AG20443 (cell line): ENCODE measurements around the gene CACNG1.
"Not testable (repeated sequence)": the region's sequence is repeated elsewhere in the genome, so short reads cannot be mapped to it uniquely, and the experiment has no call there.

Source experiments
- DNase-seq: peaks from one replicate; pipeline ENCODE4 v3.0.0; 2012; ENCODE audit warnings: low spot score, mixed read lengths

Gene CACNG1

DNA sequence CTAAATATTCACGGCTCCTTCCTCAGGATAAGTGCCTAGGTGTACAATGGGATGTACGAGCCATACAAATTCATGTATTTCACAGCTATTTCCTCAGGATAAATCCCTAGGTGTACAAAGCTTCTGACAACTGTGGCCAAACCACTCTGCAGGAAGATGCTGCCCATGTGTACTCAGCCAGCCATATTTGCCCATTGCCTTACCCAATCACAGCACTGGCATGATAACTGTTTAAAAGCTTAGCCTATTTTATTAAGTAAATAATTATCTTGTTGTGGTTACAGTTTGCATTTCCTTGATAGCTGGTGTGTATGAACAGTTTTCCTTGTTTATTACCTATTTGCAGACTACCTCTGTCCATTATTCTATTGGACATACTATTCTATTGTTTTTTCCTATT, 35.1 kb downstream of the CACNG1 start:
- no peak for DNase-seq

DNA sequence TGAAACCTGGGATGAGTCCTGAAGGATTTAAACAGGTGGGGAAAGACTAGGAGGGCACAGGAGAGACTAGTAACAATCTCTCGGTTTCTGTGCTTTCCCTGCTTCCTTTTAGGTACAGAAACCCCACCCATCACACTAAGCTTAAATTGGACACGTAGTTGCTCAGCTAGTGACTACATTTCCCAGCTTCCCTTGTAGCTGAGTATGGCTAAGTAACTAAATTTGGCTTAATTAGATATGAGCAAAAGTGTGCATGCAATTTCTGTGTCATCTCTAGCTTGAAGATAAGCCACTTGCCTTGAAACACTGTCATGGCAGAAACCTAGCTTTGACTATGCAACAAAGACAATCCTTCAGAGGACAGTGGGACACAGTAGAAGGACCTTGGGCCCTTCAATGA, 36.5 kb downstream of the CACNG1 start:
- no peak for DNase-seq

DNA sequence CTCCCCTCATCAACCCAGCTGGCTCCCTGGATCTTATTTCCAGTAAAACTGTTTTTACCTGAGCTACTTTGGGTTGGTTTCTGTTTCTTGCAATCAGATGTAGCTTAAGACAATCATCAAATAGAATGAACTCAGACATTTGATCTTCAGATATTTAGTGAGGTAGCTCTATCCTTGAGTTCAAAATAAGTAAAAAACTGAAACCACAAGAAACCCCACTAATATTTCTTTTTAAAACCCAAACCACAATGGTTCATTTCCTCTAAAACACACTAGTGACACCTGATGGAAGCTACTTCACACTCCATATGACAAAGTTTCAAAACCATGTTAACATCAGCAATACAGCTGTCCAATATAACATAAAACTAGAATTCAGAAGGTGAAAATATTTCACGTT, 37.8 kb downstream of the CACNG1 start:
- no peak for DNase-seq

DNA sequence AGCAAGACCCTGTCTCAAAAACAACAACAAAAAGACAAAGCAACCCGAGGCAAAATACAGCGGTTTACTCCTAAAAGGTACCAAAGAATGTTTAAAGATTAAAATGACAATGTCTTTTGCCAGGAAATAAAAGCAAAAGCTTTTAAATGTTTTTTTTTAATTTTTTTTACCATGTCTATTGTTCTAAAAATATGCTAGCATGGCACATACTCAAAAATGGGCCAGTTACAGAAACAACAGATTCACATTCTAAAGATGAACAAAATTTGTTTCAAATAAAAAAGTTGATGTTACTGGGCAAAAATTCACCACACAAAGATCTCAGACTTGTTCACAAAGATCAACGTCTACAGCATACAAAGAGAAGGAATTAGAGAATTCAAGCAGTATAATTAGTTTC, 41.1 kb downstream of the CACNG1 start:
- no peak for DNase-seq

DNA sequence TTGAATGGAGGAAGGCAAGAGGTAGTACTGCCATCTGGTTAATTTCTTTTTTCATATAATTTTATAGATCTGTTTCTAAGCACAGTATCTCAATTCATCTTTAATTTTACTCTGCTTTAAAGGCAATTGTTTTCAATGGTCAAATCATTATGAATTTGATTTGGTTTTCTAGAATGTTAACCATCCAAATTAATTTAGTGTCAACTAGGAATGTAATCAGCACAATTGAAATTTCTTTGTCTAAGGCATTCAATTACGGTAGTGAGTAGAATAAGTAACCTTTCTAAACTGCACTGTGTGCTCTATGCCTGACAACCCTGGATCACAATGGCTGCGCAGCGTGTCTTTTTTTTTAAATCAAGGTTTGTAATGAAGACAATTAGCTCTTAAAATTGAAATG, 44.3 kb downstream of the CACNG1 start:
- DNase-seq = no peak

DNA sequence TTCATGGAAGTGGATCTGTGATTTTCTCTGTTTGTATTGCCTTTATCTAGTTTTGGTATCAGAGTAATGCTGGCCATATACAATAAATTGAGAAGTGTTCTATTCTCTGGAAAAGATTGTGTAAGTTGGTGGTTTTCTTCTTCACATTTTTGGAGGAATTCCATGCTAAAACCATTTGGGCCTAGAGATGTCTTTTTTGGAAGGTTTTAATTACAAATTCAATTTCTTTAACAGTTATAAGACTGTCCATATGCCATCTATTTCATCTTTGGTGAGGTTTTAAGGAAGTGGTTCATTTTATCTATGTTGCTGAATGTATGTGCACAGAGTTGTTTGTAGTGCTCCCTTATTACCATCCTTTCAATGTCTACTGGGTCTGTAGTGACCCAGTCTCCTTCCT, 46.0 kb downstream of the CACNG1 start:
- DNase-seq = no peak

DNA sequence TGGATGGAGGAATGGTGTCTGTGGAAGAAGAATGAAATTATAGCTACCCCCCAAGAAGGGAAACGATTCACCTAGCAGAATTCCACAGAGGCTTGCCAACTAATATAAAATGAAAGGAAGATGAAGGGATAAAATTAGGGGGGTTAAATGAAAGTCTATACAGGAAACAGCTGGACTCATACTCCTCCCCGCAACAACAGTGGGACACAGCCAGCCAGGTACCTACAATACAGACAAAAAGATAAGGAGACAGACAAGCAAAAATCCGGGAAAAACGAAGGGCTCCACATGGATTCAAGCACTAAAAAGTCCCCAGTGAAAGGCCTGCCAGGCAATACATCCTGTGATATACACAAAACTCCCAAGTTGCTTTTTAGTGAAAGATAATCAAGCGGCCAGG, 47.9 kb downstream of the CACNG1 start:
- DNase-seq = no peak

DNA sequence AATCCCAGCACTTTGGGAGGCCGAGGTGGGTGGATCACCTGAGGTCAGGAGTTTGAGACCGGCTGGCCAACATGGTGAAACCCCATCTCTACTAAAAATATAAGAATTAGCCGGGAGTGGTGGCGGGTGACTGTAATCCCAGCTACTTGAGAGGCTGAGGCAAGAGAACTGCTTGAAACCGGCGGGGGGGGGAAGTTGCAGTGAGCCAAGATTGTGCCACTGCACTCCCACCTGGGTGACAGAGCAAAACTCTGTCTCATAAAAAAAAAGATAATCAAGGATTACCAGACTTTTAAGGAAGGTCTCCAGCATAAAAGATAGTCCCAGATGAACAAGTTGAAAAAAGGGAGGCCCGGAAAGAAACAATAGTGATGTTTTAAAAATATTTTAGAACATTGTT, 48.4 kb downstream of the CACNG1 start:
- not testable (repeated sequence) for DNase-seq

DNA sequence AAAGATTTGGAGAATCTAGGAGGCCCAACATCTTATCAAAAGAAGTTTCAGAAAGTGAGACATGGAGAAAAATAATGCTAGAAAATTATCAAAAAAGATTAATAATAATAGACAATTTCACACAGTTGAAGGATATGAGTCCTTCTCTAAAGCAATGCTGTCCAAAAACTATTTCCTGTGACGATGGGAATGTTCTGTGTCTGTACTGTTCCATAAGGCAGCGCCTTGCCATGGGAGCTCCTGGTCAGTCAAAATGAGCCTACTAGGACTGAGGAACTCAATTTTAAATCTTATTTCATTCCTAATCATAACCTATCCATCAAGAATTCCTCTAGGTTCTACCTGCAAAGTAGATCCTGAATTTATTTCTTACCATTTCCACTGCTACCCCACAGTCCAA, 49.0 kb downstream of the CACNG1 start:
- no peak for DNase-seq

DNA sequence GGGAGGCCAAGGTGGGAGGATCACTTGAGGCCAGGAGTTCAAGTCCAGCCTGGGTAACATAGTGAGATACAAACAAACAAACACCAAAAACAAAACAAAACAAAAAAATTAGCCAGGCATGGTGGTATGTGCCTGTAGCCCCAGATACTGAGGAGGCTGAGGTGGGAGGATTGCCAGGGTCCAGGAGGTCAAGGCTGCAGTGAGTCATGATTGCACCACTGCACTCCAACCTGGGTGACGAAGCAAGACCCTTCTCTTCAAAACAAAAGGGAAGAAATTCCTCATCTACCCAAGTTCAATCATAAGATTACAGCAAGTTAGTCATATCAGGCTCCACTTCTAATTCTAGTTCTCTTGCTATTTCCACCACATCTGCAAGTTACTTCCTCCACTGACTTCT, 50.9 kb downstream of the CACNG1 start:
- not testable (repeated sequence) for DNase-seq

DNA sequence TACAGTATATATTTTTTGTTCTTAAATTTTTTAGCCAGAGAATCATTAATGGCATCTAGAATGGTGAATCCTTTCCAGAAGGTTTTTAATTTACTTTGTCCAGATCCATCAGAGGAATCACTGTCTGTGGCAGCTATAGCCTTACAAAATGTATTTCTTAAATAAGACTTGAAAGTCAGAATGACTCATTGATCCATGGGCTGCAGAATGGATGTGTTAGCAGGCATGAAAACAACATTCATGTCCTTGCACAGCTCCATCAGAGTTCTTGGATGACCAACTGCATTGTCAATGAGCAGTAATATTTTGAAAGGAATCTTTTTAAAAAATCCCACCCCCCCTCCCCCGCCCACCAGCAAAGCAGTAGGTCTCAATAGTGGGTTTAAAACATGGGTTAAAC, 51.4 kb downstream of the CACNG1 start:
- DNase-seq = no peak

DNA sequence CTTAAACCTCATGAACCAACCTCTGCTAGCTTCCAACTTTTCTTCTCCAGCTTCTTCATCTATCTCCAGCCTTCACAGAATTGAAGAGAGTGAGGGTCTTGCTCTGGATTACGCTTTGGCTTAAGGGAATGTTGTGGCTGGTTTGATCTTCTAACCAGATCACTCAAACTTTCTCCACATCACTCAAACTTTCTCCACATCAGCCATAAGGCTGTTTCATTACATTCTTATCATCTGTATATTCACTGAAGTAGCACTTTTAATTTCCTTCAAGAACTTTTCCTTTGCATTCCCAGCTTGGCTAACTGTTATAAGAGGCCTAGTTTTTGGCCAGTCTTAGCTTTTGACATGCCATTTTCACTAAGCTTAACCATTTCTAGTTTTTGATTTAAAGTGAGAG, 52.3 kb downstream of the CACNG1 start:
- no peak for DNase-seq

DNA sequence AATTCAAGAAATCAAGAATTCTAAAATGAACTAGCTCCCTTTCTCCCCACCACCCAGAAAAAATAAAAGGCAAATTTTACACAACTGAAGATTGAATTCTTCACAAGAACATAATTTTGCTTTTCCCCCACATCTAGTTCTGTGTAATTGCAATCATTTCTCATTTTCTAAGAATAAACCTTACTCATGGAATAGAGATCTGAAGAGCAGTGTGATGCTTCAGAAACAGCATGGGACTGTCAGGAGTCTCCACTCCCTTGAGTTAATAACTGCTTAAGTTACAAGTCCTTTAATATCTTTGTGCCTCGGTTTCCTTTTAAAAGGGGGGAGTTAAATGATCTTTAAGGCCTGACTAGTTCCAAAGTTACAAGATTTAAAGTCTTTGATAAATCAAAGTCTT, 53.7 kb downstream of the CACNG1 start:
- DNase-seq = no peak

DNA sequence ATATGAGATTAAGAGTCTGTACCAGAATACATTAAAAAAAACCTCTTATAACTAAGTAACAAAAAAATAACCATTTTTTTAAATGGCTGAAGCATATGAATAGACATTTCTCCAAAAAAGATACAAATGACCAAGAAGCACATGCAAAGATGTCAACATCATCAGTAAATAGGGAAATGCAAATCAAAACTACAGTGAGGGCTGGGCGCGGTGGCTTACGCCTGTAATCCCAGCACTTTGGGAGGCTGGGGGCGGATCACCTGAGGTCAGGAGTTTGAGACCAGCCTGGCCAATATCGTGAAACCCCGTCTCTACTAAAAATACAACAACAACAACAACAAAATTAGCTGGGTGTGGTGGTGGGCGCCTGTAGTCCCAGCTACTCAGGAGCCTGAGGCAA, 60.3 kb downstream of the CACNG1 start:
- DNase-seq = not testable (repeated sequence)

DNA sequence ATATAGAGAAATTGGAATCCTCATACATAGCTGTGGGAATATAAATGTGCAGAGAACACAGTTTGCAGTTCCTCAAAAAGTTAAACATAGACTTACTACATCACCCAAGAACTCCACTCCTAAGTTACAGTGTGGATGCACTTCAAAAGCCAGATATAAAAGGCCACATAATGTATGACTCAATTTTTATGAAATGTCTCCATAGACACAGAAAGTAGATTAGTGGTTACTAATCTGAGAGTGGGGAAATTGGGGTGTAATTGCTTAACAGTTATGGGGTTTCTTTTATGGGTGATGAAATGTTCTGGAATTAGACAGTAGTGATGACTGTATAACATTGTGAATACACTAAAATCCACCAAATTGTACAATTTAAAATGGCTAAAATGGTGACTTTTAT, 60.9 kb downstream of the CACNG1 start:
- DNase-seq = peak; percentile 40
